Left colon (tissue), 2 donors: ENCODE data around the gene PCSK4. TPM values are rescaled to one million over a fixed set of nuclear protein-coding genes. Genes with fewer than 3 reads are reported as not detected.
"Not testable (repeated sequence)": the region's sequence is repeated elsewhere in the genome, so short reads cannot be mapped to it uniquely, and the experiment has no call there.

Experiments
- ATAC-seq: fragments of 200-7000 bp; cut with Tn5 transposase; one replicate; pipeline ENCODE4 v1.9.1; 2020; ENCODE audit warnings: mild to moderate bottlenecking, moderate library complexity
- DNase-seq, 2 donors: peaks; one replicate each; pipeline ENCODE4 v3.0.0-alpha.2; 2020
- intact Hi-C, 2 donors: fragments of 100-400 bp; cut with DNase I in 1 of 2; cut with micrococcal nuclease in 1 of 2; formaldehyde crosslinking; loops; one replicate each; pipeline versions ENCODE4 v1.11.2 to v1.14.0; 2022; cut with DNase I, micrococcal nuclease
- total RNA-seq, 2 donors: library from RNA; stranded (reverse); fragmentation: NEBNext Ultra II Directional; extraction: Animal tissue kit (Norgen Biotek cat#: 25700); gene quantifications; one replicate each; pipeline ENCODE4 v1.2.1, GENCODE V29; 2021
- donor health status: DM: no; HTN: no; CAD: no.
- donor health status: DM: yes; HTN: yes; CAD: no.

The PCSK4 gene
- total RNA-seq, 2 donors from 2014 or later: 3.2 to 4.6 TPM

DNA sequence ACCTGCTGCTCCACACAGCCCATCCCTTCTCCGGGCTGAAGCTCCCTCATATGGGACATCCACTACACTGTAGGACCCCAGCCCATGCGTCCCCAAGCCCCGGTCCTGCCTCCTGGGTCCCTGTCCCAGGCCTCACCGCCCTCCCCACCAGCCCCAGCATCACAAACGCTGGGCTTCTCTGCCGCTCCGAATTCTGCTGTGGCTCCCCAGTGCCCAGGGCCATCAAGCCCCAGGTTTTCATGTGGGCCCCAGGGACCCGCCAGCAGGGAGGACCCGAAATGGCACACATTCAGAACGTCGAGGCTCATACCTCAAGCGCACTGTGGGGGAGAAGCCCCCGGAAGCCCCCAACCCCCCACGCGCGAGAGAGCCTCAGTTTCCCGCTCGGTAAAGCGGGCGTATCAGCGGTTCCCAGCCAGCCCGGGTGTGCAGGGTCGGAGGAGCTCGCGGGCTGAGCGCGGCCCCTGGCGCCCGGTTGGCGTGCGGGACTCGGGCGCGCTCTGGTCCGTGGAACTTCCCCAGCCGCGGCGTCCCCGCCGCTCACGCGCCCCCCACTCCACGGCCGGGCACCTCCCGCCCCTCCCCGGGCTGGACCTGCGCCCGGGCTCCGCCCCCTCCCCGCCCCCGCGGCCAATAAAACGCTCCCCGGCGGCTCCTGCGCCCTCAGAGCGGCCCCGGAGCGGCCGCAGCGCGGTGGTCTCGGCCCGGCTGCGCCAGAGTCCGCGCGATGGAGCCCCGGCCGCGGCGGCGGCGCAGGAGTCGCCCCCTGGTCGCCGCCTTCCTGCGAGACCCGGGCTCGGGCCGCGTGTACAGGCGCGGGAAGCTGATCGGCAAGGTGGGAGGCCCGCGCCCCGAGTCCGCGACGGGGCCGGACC is 33.5 kb upstream of the PCSK4 start, which contains the start of gene PLK5:
Gene PLK5, plus strand, starts transcription at position 666 of the 875 bp plus-strand sequence. CDS start 2,920 bp downstream, outside the sequence.
- intact Hi-C loops: no loop called here
- no peak for DNase-seq
- ATAC-seq: no peak

DNA sequence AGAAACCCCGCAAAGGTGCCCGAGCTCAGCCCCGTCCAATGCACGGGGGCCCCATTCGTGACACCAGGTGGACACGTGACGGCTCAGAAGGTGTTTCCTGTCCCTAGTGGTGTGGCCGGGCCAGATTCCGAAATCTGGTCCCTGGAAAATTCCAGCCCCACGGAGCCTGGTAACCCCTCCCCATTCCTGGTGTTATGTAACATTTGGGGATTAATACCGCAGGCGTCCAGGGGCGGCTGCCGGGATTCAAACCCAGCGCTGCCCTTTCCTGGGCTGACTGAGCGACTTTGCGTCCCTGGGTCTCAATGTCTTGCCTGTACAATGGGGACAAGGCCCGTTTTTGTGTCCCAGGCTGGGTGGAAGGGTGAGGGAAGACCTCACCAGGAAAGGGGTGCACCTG is 32.7 kb upstream of the PCSK4 start:
- DNase-seq: no peak
- ATAC-seq: no peak
- intact Hi-C loops: no loop called here

- intact Hi-C loops: no loop called here
- DNase-seq (no peak), ATAC-seq (no peak)
Measured at GRCh38 chr19:1522061-1522460, 31.9 kb upstream of the PCSK4 start.

- ATAC-seq (no peak), DNase-seq (no peak)
- intact Hi-C loops: no loop called here
Measured at GRCh38 chr19:1521636-1522035, 31.5 kb upstream of the PCSK4 start.

DNA sequence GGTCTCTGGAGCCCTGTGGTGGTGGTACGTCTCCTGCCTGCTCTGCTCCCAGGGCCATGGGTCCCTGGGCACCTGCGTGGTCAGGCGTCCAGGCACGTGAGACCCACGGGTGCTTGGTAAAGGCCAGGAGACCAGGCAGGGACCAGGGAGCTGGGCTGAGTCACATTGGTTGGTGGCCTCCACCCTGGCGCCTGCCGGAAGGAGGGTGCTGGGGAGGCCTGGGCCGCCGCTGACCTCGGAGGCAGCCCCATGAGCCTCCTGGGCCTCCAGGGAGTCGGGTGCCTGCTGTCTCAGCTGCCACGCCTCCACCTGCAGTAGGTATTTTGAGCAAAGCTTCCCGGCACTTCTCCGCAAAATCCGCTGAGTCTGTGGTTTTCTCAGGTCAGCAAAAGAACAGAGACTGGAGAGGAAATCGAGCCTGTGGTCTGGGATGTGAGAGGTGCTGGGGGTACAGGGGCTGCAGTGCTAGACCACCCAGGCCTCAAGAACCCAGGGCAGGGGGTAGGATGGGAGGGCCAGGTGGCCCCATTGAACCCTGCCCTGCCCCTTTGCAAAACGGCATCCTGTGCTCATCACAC is 30.1 kb upstream of the PCSK4 start:
- ATAC-seq (no peak), DNase-seq (no peak)
- intact Hi-C loops: no loop called here

- DNase-seq, intact Hi-C loops, ATAC-seq: not testable (repeated sequence)
Measured at GRCh38 chr19:1519802-1520201, 29.7 kb upstream of the PCSK4 start.

DNA sequence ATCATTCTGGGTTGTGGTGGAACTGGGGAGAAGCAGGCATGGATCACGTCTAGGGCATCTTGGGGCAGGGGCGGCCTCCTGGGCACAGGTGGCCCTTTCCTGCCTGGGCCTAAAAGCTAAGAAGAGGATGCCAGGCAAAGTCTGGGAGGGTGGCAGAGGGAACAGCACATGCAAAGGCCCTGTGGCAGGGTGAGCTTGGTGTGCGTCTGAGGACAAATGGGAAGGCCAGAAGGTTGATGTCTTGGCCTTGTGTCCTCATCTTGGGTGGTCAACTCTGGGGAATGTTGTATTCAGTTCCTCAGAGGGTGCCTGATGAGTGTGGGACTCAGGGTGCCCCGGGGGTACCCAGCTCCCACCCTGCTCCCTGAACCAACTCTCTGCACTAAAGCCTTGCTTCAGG is 28.3 kb upstream of the PCSK4 start:
- ATAC-seq: no peak
- no peak for DNase-seq
- intact Hi-C loops: no loop called here

GRCh38 chr19:1516395-1516753 is 26.2 kb upstream of the PCSK4 start:
- DNase-seq (no peak), ATAC-seq (no peak)
- intact Hi-C loops: no loop called here

DNA sequence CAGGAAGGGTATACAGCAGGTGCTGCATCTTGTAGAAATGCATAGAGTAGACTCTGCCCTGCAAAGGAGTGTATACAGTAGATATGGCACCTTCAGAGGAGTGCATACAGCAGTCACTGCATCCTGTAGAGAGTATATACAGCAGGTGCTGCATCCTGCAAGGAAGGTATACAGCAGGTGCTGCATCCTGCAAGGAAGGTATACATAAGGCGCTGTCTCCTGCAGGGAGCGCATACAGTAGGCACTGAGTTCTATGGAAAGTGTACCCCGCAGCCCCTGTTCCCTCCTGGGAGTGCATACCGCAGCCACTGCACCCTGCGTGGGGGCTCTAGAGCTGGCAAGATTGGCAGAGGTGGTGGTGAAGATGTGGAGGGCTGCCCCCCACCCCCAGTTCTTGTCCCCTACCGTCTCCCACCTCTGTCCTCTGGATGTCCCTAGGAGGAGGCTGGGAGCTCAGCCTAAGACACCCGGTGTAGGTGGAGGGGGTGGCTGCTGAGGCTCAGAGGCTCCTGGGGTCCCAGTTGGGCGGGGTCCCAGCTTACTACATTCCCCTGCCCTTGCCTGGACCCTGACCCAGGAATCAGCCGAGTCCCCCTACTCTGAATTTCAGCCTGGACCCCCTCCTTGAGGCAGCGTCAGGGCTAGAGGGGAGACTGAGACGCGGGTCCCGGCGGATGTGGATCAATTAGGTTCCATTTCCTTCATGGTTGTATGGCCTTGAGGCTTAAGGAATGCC is 25.0 kb upstream of the PCSK4 start:
- intact Hi-C loops: no loop called here
- ATAC-seq: no peak
- DNase-seq: no peak

DNA sequence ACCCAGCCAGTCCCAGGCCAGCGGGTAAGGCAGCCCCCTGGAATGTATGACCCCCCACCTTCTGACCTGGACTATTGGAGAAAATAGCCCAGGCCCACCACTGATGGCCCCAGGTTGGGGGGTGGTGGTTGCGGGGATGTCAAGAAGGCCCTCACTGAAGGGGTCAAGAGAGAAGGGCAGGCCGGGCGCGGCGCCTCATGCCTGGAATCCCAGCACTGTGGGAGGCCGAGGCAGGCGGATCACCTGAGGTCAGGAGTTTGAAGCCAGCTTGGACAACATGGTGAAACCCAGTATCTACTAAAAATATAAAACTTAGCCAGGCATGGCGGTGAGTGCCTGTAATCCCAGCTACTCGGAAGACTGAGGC is 24.1 kb upstream of the PCSK4 start:
- DNase-seq: no peak
- intact Hi-C loops: no loop called here
- ATAC-seq: no peak

- intact Hi-C loops: no loop called here
- DNase-seq: peak; percentile 47 to 58
- peak; percentile 71 for ATAC-seq
Measured at GRCh38 chr19:1513499-1514294, 23.5 kb upstream of the PCSK4 start.

DNA sequence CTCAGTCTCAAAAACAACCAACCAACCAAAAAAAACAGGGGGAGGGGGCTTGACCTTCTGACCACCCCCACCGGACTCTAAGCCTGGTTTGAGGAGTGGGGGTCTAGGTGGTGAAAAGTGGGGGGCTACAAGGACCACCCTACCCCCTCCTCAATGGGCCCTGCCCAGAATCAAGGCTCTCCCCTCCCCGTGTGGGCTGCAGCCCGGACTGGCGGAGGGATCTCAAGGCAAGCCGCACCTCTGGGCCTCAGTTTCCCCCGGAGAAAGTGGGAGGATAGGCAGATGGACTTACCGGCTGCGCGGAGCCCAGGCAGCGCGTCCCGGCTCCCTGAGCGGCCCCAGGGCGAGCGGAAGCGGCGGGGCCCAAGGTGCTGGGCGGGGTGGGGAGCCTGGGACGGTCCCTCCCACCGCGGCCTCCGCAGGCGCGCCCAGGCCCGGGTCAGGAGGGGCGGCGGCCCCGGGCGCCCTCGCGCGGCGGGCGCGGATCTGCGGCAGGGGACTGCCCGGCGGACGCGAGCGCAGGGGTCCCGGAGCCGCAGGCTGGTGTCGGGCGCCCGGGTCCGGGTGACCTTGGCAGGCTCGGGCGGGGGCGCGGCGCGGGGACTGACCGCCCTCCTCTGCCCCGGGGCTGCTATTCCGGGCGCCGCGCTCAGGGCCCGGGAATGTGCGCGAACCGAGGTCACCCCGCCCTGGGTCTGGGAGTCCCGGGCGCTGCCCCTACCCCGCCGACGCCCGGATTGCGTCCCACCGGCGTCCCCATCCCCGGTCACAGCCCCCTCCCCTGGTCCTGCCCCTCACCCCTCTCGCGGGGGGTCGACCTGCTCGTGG is 22.7 kb upstream of the PCSK4 start, which contains the start of gene ADAMTSL5:
Gene ADAMTSL5, minus strand, starts transcription at position 349 of the 828 bp plus-strand sequence. CDS start 2,076 bp downstream, outside the sequence.
- intact Hi-C loops: no loop called here
- ATAC-seq (peak; percentile 75), DNase-seq (peak; percentile 58 to 81)

- intact Hi-C loops: no loop called here
- DNase-seq (no peak), ATAC-seq (no peak)
Measured at GRCh38 chr19:1511318-1512317, 21.5 kb upstream of the PCSK4 start.

DNA sequence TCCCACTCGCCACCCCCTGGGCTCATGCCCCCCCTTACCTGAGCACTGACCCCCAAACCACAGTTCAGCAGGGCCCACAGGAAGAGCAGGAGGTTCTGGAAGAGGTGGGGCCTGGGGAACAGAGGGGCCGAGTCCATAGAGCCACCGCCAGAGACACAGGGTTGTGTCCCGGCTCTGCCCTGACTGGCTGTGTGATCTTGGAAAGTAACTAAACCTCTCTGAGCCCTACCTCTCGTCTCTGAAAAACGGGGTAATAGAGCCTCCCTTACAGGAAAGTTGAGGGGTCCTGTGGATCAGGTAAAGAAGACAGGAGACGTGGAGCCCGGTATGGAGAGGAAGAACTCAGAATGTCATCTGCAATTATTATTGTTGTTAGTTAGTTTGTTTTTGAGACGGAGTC is 20.7 kb upstream of the PCSK4 start:
- ATAC-seq: no peak
- DNase-seq: no peak
- intact Hi-C loops: no loop called here

DNA sequence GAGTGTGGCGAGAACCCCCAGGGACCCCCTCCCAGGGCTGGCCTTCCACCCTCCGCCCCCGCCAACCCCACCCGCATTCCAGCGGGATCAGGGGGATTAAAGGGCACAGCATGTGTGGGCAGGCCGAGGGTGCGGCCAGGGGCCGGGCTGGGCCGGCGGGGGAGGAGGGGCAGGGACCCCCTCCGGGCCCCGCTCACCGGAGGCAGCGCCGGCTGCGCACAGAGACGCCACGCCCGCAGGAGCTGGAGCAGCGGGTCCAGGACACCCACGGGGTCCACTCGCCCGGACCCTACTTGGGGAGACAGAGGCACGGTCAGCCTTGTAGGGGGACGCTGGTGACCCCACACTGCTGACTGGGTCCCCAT is 20.3 kb upstream of the PCSK4 start:
- ATAC-seq: no peak
- intact Hi-C loops: no loop called here

GRCh38 chr19:1509602-1510441 is 19.7 kb upstream of the PCSK4 start:
- ATAC-seq: no peak
- intact Hi-C loops: no loop called here
- no peak for DNase-seq

More for the DNA sequence above, 20.3 kb upstream of the PCSK4 start:
- no peak for DNase-seq
